ENCODE results near the gene SAPCD1. TPM values are rescaled to one million over a fixed set of nuclear protein-coding genes. Genes with fewer than 3 reads are reported as not detected.

SAPCD1 gene
- total RNA-seq, 1 donor from 2014 or later, result 1.3 TPM

GRCh38 chr6:31740397-31741223 lies 21.8 kb upstream of the SAPCD1 start:
- Histone ChIP-seq H3K4me3 (ENCODE audit: low read depth, low read length) (peak overlapping the region; percentile 62), H3K36me3 (ENCODE audit: control insufficient read depth, insufficient read depth, low read length) (peaks cover 3% of the 10 kb centered on the region), H3K27me3 (ENCODE audit: control insufficient read depth, insufficient read depth, low read length) (no peaks in the 10 kb centered on the region)
- no peak for TF ChIP-seq CTCF (IDR thresholded peaks at IDR 0.05; ENCODE audit: insufficient read depth, low read length, severe bottlenecking)
- DNase-seq (ENCODE audit: low read depth), result no peak
- FAIRE-seq, result no peak

- DNase-seq (ENCODE audit: low read depth) (no peak), FAIRE-seq (no peak)
- H3K4me3 ChIP-seq (ENCODE audit: low read depth, low read length), result no peak overlapping the region
- TF ChIP-seq CTCF (IDR thresholded peaks at IDR 0.05; ENCODE audit: insufficient read depth, low read length, severe bottlenecking), result no peak
- peaks cover 3% of the 10 kb centered on the region for H3K36me3 ChIP-seq (ENCODE audit: control insufficient read depth, insufficient read depth, low read length)
- H3K27me3 ChIP-seq (ENCODE audit: control insufficient read depth, insufficient read depth, low read length), result no peaks in the 10 kb centered on the region
Observed at GRCh38 chr6:31741815-31742214, 20.6 kb upstream of the SAPCD1 start.

- no peaks in the 10 kb centered on the region for H3K27me3 ChIP-seq (ENCODE audit: control insufficient read depth, insufficient read depth, low read length)
- DNase-seq (ENCODE audit: low read depth), result no peak
- no peak for TF ChIP-seq CTCF (IDR thresholded peaks at IDR 0.05; ENCODE audit: insufficient read depth, low read length, severe bottlenecking)
- no peak for FAIRE-seq
- H3K36me3 ChIP-seq (ENCODE audit: control insufficient read depth, insufficient read depth, low read length), result peaks cover 5% of the 10 kb centered on the region
- H3K4me3 ChIP-seq (ENCODE audit: low read depth, low read length), result no peak overlapping the region
Observed at GRCh38 chr6:31742894-31743293, 19.6 kb upstream of the SAPCD1 start.

- H3K27me3 ChIP-seq (ENCODE audit: control insufficient read depth, insufficient read depth, low read length), result no peaks in the 10 kb centered on the region
- peaks cover 5% of the 10 kb centered on the region for H3K36me3 ChIP-seq (ENCODE audit: control insufficient read depth, insufficient read depth, low read length)
- H3K4me3 ChIP-seq (ENCODE audit: low read depth, low read length), result no peak overlapping the region
- no peak for DNase-seq (ENCODE audit: low read depth)
- no peak for FAIRE-seq
- TF ChIP-seq CTCF (IDR thresholded peaks at IDR 0.05; ENCODE audit: insufficient read depth, low read length, severe bottlenecking), result no peak
Observed at GRCh38 chr6:31744422-31744821, 18.0 kb upstream of the SAPCD1 start.

- Histone ChIP-seq H3K27me3 (ENCODE audit: control insufficient read depth, insufficient read depth, low read length) (no peaks in the 10 kb centered on the region), H3K4me3 (ENCODE audit: low read depth, low read length) (no peak overlapping the region), H3K36me3 (ENCODE audit: control insufficient read depth, insufficient read depth, low read length) (peaks cover 2% of the 10 kb centered on the region)
- DNase-seq (ENCODE audit: low read depth) (no peak), FAIRE-seq (no peak)
- TF ChIP-seq CTCF (IDR thresholded peaks at IDR 0.05; ENCODE audit: insufficient read depth, low read length, severe bottlenecking), result no peak
Observed at GRCh38 chr6:31749301-31750036, 13.0 kb upstream of the SAPCD1 start.
